BJ (cell line): ENCODE measurements around the gene MAML3. TPM values are rescaled to one million over a fixed set of nuclear protein-coding genes. Genes with fewer than 3 reads are reported as not detected.

Experiments used
- CTCF ChIA-PET: fragments of 350-600 bp; formaldehyde crosslinking; extraction: SDS; loops from one replicate; lab custom pipeline; 2021; ENCODE audit warnings: antibody characterized with exemption, inconsistent platforms; lab: Yijun Ruan, JAX
- POLR2A ChIA-PET: fragments of 300-600 bp; sonication (Branson Sonifier 250); formaldehyde crosslinking; extraction: SDS; loops from one replicate; lab custom pipeline; 2021; ENCODE audit warnings: antibody characterized with exemption; lab: Charles Lee
- DNase-seq: peaks from one replicate; pipeline ENCODE4 v3.0.0-alpha.2; 2011; ENCODE audit warnings: low read depth
- H3K27me3 ChIP-seq: 2 replicates; pipeline ENCODE4 v1.6.0; 2011; ENCODE audit warnings: low read length; ENCODE audit not compliant: control insufficient read depth, insufficient read depth
- H3K36me3 ChIP-seq: 2 replicates; pipeline ENCODE4 v1.5.1; 2011; ENCODE audit warnings: low read length; ENCODE audit not compliant: control insufficient read depth, insufficient read depth
- H3K4me3 ChIP-seq: 2 replicates; pipeline ENCODE4 v1.5.1; 2011; ENCODE audit warnings: low read depth, mild to moderate bottlenecking, control low read depth, low read length
- CTCF ChIP-seq: IDR thresholded peaks from 2 replicates; pipeline ENCODE4 v1.5.1; 2011; ENCODE audit warnings: low read depth, mild to moderate bottlenecking, control low read depth, inconsistent platforms, low read length, moderate library complexity; ENCODE audit not compliant: insufficient read depth
- polyA plus RNA-seq: library from polyadenylated mRNA; depleted of rRNA; stranded (reverse); fragments of >200 nt; gene quantifications from 2 replicates; pipeline ENCODE4 v1.2.3, GENCODE V29; 2011

The MAML3 gene
- polyA plus RNA-seq, 1 experiment, result 1.6 TPM

- Histone ChIP-seq H3K36me3 (no peaks in the 10 kb centered on the region), H3K4me3 (no peak overlapping the region), H3K27me3 (no peaks in the 10 kb centered on the region; the same call in 1 of the 2 replicates)
- TF ChIP-seq CTCF, result no peak
- ChIA-PET CTCF (no interaction called here), POLR2A (interaction anchor here (0.6 kb wide), 1 partner anchor 20 kb away, joined by 3 read pairs; no protein-coding TSS in a partner anchor)
- DNase-seq, result no peak
These were observed 301.2 kb downstream of the MAML3 start for GRCh38 chr4:139852612-139853269.

GRCh38 chr4:139851639-139852038 lies 302.3 kb downstream of the MAML3 start:
- no peaks in the 10 kb centered on the region for H3K36me3 ChIP-seq
- ChIA-PET CTCF (interaction anchor here (1.5 kb wide), 1 partner anchor 91 kb away, joined by 3 read pairs; no protein-coding TSS in a partner anchor), POLR2A (no interaction called here)
- DNase-seq, result no peak
- H3K4me3 ChIP-seq, result no peak overlapping the region
- no peaks in the 10 kb centered on the region; the same call in 1 of the 2 replicates for H3K27me3 ChIP-seq
- no peak for TF ChIP-seq CTCF

GRCh38 chr4:139851133-139851532 lies 302.9 kb downstream of the MAML3 start:
- Histone ChIP-seq H3K36me3 (no peaks in the 10 kb centered on the region), H3K27me3 (no peaks in the 10 kb centered on the region; the same call in 1 of the 2 replicates), H3K4me3 (no peak overlapping the region)
- CTCF ChIA-PET, result interaction anchor here (1.5 kb wide), 1 partner anchor 90 kb away, joined by 3 read pairs; no protein-coding TSS in a partner anchor
- POLR2A ChIA-PET, result no interaction called here
- TF ChIP-seq CTCF, result no peak
- no peak for DNase-seq

- Histone ChIP-seq H3K27me3 (no peaks in the 10 kb centered on the region; the same call in 1 of the 2 replicates), H3K4me3 (no peak overlapping the region), H3K36me3 (no peaks in the 10 kb centered on the region)
- ChIA-PET CTCF (no interaction called here), POLR2A (no interaction called here)
- no peak for DNase-seq
- TF ChIP-seq CTCF, result no peak
These were observed 304.8 kb downstream of the MAML3 start for GRCh38 chr4:139849219-139849618.

GRCh38 chr4:139848028-139848427 lies 306.0 kb downstream of the MAML3 start:
- TF ChIP-seq CTCF, result no peak
- DNase-seq, result no peak
- ChIA-PET CTCF (no interaction called here), POLR2A (no interaction called here)
- Histone ChIP-seq H3K4me3 (no peak overlapping the region), H3K36me3 (no peaks in the 10 kb centered on the region), H3K27me3 (no peaks in the 10 kb centered on the region; the same call in 1 of the 2 replicates)
